Gastroesophageal sphincter (tissue), 4 donors: ENCODE data around the gene NAALADL2. TPM values are rescaled to one million over a fixed set of nuclear protein-coding genes. Genes with fewer than 3 reads are reported as not detected.

Experiments used
- ATAC-seq: fragments of 150-250 bp; one replicate; pipeline ENCODE4 v1.9.1; 2016; ENCODE audit warnings: mild to moderate bottlenecking, moderate library complexity
- H3K27ac ChIP-seq, 4 donors: fragments of 200-600 bp; sonication (generic) in 3 of 4; 1 replicate in 3 of 4; 2 replicates in 1 of 4; pipeline ENCODE4 v1.5.1; 2016 to 2019
- H3K27me3 ChIP-seq: fragments of 200-600 bp; sonication (generic); one replicate; pipeline ENCODE4 v1.5.1; 2019
- H3K36me3 ChIP-seq, 2 donors: fragments of 200-600 bp; sonication (generic); one replicate each; pipeline ENCODE4 v1.5.1; 2019; ENCODE audit warnings: control low read depth in 1 of 2
- H3K4me1 ChIP-seq, 3 donors: fragments of 200-600 bp; sonication (generic); 1 replicate in 2 of 3; 2 replicates in 1 of 3; pipeline ENCODE4 v1.5.1; 2016 to 2019; ENCODE audit warnings: control low read depth in 2 of 3
- H3K4me3 ChIP-seq, 2 donors: fragments of 200-600 bp; sonication (generic); one replicate each; pipeline ENCODE4 v1.5.1; 2019; ENCODE audit warnings: mild to moderate bottlenecking in 1 of 2, moderate library complexity in 1 of 2
- H3K9me3 ChIP-seq, 3 donors: fragments of 200-600 bp; sonication (generic); one replicate each; pipeline ENCODE4 v1.5.1; 2017 to 2019; ENCODE audit warnings: control low read depth in 2 of 3
- EP300 ChIP-seq: sonication (generic); formaldehyde crosslinking; IDR thresholded peaks from one replicate; pipeline ENCODE4 v1.6.1; 2017; ENCODE audit warnings: antibody characterized with exemption, mild to moderate bottlenecking
- POLR2A ChIP-seq, 2 donors: fragments of 450-650 bp; IDR thresholded peaks; one replicate each; pipeline ENCODE4 v1.6.1; 2017; ENCODE audit warnings: antibody characterized with exemption in 2 of 2, mild to moderate bottlenecking in 2 of 2, moderate library complexity in 1 of 2
- POLR2AphosphoS5 ChIP-seq: sonication (generic); formaldehyde crosslinking; IDR thresholded peaks from one replicate; pipeline ENCODE4 v1.6.1; 2017; ENCODE audit warnings: antibody characterized with exemption
- WGBS, 2 donors: methylation state at CpG; one replicate each; pipeline ENCODE4 v1.1.5; 2018; ENCODE audit warnings: low coverage in 1 of 2; 5-methylcytosine and 5-hydroxymethylcytosine counted together
- total RNA-seq, 4 donors: library from RNA; depleted of rRNA; stranded (reverse); fragments of >200 nt; gene quantifications; one replicate each; pipeline ENCODE4 v1.1.0, GENCODE V29; 2016
- TF ChIP-seq, protein P1 (sequence below), 4 experiments: fragments of 200-600 bp in 2 of 4; fragments of 450-650 bp in 2 of 4; sonication (generic) in 1 of 4; IDR thresholded peaks; one replicate each; pipeline ENCODE4 v1.5.1; 2017 to 2019; ENCODE audit warnings: antibody characterized with exemption in 4 of 4, mild to moderate bottlenecking in 2 of 4, moderate library complexity in 2 of 4

Gene NAALADL2
- total RNA-seq, 4 donors from 2014 or later: 3.1 to 7.4 (median 6.2) TPM

DNA sequence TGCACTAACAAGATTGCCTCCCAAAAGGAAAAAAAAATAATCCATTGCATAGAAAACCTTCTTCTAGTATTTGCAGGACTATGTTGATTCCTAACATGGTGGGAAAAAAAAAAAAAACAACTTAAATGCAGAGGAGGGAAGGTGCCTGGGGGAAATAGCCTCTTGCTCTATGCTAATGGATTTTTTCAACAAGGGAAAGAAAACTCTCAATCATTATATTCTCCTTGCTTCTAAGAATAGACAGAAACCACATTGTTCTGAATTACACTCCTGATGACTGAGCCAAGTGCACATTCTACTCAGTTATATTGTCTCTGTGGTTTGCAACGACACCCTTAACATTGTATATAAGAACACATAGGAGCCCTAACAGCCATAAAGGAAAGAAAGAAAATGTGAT, 760.2 kb downstream of the NAALADL2 start:
- Histone ChIP-seq H3K27ac (no peak overlapping the region), H3K9me3 (no peaks in the 10 kb centered on the region), H3K4me3 (no peak overlapping the region), H3K36me3 (no peaks in the 10 kb centered on the region), H3K4me1 (no peaks in the 10 kb centered on the region), H3K27me3 (no peaks in the 10 kb centered on the region)
- TF ChIP-seq, protein P1, sequence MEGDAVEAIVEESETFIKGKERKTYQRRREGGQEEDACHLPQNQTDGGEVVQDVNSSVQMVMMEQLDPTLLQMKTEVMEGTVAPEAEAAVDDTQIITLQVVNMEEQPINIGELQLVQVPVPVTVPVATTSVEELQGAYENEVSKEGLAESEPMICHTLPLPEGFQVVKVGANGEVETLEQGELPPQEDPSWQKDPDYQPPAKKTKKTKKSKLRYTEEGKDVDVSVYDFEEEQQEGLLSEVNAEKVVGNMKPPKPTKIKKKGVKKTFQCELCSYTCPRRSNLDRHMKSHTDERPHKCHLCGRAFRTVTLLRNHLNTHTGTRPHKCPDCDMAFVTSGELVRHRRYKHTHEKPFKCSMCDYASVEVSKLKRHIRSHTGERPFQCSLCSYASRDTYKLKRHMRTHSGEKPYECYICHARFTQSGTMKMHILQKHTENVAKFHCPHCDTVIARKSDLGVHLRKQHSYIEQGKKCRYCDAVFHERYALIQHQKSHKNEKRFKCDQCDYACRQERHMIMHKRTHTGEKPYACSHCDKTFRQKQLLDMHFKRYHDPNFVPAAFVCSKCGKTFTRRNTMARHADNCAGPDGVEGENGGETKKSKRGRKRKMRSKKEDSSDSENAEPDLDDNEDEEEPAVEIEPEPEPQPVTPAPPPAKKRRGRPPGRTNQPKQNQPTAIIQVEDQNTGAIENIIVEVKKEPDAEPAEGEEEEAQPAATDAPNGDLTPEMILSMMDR (IDR thresholded peaks at IDR 0.05): no peak
- TF ChIP-seq EP300 (no peak), POLR2A (IDR thresholded peaks at IDR 0.05) (no peak), POLR2AphosphoS5 (no peak)
- ATAC-seq: no peak
- 38 to 43% methylated on average over 1 of the region's 1 CpG for WGBS, 2 donors

GRCh38 chr3:175620093-175620492, 761.0 kb downstream of the NAALADL2 start:
- Histone ChIP-seq H3K9me3 (no peaks in the 10 kb centered on the region), H3K4me3 (no peak overlapping the region), H3K27ac (no peak overlapping the region), H3K4me1 (no peaks in the 10 kb centered on the region), H3K27me3 (no peaks in the 10 kb centered on the region), H3K36me3 (no peaks in the 10 kb centered on the region)
- ATAC-seq: no peak
- WGBS, 2 donors: 91 to 94% methylated on average over 2 to 11 of the region's 13 CpGs
- TF ChIP-seq, protein P1 (IDR thresholded peaks at IDR 0.05): no peak
- TF ChIP-seq POLR2AphosphoS5: no peak
- TF ChIP-seq POLR2A (IDR thresholded peaks at IDR 0.05): no peak
- TF ChIP-seq EP300: no peak

DNA sequence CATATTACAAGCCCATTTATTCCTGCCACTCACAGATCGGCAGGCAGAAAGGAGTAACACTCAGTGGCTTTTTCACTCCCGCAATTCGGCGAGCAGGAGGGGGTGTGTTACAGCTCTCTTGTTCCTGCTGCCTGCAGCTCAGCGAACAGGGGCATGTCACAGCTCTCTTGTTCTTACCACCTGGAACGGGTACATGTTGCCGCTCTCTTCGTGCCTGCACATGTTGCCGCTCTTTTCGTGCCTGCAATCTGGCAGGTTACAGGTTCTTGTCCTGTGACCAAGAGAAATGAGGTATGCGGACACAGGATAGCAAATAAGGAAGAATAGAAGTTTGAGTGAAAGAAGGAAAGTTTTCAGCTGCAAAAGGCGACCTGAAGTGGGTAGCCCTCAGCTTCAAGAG, 761.4 kb downstream of the NAALADL2 start:
- Histone ChIP-seq H3K27ac (no peak overlapping the region), H3K4me3 (no peak overlapping the region), H3K36me3 (no peaks in the 10 kb centered on the region), H3K4me1 (no peaks in the 10 kb centered on the region), H3K27me3 (no peaks in the 10 kb centered on the region), H3K9me3 (no peaks in the 10 kb centered on the region)
- no peak for ATAC-seq
- TF ChIP-seq POLR2A (IDR thresholded peaks at IDR 0.05) (no peak), EP300 (no peak), POLR2AphosphoS5 (no peak)
- TF ChIP-seq, protein P1 (IDR thresholded peaks at IDR 0.05): no peak
- WGBS, 2 donors: 89 to 90% methylated on average over 4 to 6 of the region's 12 CpGs

DNA sequence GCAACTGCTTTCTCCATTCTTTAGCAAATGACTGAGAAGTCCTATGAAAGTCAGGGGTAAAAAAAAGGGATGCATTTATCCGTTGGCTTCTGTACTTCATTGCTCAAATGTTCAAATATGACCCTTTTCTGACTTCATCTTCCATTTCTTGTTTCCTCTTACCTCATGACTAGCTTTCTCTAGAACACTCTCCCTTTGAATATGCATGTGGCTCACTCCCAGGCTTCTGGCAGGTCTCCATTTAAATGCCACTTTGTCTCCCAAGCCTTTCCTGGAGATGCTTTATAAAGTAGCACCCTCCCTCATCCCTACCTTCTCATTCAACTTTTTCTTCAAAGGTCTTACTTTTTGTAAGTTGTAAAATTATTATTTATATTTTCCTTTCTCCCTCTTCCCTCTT, 781.8 kb downstream of the NAALADL2 start:
- ATAC-seq: no peak
- Histone ChIP-seq H3K27ac (no peak overlapping the region), H3K27me3 (no peaks in the 10 kb centered on the region), H3K36me3 (no peaks in the 10 kb centered on the region), H3K9me3 (no peaks in the 10 kb centered on the region), H3K4me1 (no peaks in the 10 kb centered on the region), H3K4me3 (no peak overlapping the region)
- TF ChIP-seq POLR2AphosphoS5 (no peak), POLR2A (IDR thresholded peaks at IDR 0.05) (no peak), EP300 (no peak)
- TF ChIP-seq, protein P1 (IDR thresholded peaks at IDR 0.05): no peak
- WGBS, 2 donors: 57 to 64% methylated on average over 1 of the region's 1 CpG

DNA sequence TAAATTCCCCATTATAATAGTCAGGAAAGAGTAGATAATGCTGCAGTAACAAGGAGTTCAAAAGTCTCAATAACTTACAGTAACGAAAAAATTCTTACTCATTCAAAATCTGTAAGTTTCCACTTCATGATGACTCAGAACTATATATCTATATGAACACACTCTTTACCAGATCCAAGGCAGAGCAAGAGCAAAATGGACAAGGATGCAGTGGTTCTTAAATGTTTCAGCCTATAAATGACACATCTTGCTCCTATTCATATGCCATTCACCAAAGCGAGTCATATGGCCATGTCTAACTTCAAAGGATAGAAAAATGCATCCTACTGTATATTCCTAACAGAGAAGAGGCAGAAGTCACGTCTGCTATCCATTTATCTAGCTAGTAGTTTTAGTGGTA, 787.7 kb downstream of the NAALADL2 start:
- TF ChIP-seq POLR2AphosphoS5 (no peak), EP300 (no peak), POLR2A (IDR thresholded peaks at IDR 0.05) (no peak)
- TF ChIP-seq, protein P1 (IDR thresholded peaks at IDR 0.05): no peak
- Histone ChIP-seq H3K9me3 (no peaks in the 10 kb centered on the region), H3K36me3 (no peaks in the 10 kb centered on the region), H3K27me3 (no peaks in the 10 kb centered on the region), H3K4me3 (no peak overlapping the region), H3K27ac (no peak overlapping the region), H3K4me1 (peaks cover 0 to 4% (median 0%) of the 10 kb centered on the region in 3 donors)
- 85% methylated on average over 3 of the region's 3 CpGs for WGBS, 2 donors
- no peak for ATAC-seq
